ENCODE measurements around the gene GAB1. TPM values are rescaled to one million over a fixed set of nuclear protein-coding genes. Genes with fewer than 3 reads are reported as not detected.

Gene GAB1
- total and polyA plus RNA-seq, 11 donors, result 15.3 to 130 (median 80.4) TPM

- H3K36me3 ChIP-seq, result no peaks in the 10 kb centered on the region
- ATAC-seq (peak in 3 of 4 donors; percentile 27 to 55 (median 45)), DNase-seq (peak in 1 of 5 donors; percentile 30)
- 6 to 9% (median 8%) methylated on average over 6 of the region's 6 CpGs for WGBS, 4 donors
- peak overlapping the region in 11 of 12 donors; percentile 1 to 82 (median 37) for H3K27ac ChIP-seq
- no peaks in the 10 kb centered on the region for H3K9me3 ChIP-seq
- H3K4me3 ChIP-seq, result peak overlapping the region in 2 of 12 donors; percentile 4
- no peaks in the 10 kb centered on the region for H3K27me3 ChIP-seq
- intact Hi-C loops (cut with DNase I), result no loop called here
- TF ChIP-seq POLR2A (IDR thresholded peaks at IDR 0.05), result no peak
- TF ChIP-seq, protein P1, sequence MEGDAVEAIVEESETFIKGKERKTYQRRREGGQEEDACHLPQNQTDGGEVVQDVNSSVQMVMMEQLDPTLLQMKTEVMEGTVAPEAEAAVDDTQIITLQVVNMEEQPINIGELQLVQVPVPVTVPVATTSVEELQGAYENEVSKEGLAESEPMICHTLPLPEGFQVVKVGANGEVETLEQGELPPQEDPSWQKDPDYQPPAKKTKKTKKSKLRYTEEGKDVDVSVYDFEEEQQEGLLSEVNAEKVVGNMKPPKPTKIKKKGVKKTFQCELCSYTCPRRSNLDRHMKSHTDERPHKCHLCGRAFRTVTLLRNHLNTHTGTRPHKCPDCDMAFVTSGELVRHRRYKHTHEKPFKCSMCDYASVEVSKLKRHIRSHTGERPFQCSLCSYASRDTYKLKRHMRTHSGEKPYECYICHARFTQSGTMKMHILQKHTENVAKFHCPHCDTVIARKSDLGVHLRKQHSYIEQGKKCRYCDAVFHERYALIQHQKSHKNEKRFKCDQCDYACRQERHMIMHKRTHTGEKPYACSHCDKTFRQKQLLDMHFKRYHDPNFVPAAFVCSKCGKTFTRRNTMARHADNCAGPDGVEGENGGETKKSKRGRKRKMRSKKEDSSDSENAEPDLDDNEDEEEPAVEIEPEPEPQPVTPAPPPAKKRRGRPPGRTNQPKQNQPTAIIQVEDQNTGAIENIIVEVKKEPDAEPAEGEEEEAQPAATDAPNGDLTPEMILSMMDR (IDR thresholded peaks at IDR 0.05), result no peak
- peaks cover 6 to 99% (median 84%) of the 10 kb centered on the region in 12 donors for H3K4me1 ChIP-seq
Measured at GRCh38 chr4:143358923-143359643, 22.4 kb downstream of the GAB1 start.

- ATAC-seq, result no peak
- Histone ChIP-seq H3K4me3 (no peak overlapping the region), H3K4me1 (peaks cover 6 to 98% (median 80%) of the 10 kb centered on the region in 12 donors), H3K36me3 (no peaks in the 10 kb centered on the region), H3K9me3 (no peaks in the 10 kb centered on the region), H3K27me3 (no peaks in the 10 kb centered on the region), H3K27ac (peak overlapping the region in 9 of 12 donors; percentile 1 to 82 (median 39))
- 73 to 85% (median 82%) methylated on average over 1 of the region's 1 CpG for WGBS, 4 donors
- intact Hi-C loops (cut with DNase I), result no loop called here
- no peak for TF ChIP-seq POLR2A (IDR thresholded peaks at IDR 0.05)
- TF ChIP-seq, protein P1 (IDR thresholded peaks at IDR 0.05), result no peak
- DNase-seq, result no peak
Measured at GRCh38 chr4:143359644-143360193, 23.0 kb downstream of the GAB1 start.

- peak overlapping the region in 6 of 12 donors; percentile 1 to 82 (median 42) for H3K27ac ChIP-seq
- H3K9me3 ChIP-seq, result no peaks in the 10 kb centered on the region
- H3K4me3 ChIP-seq, result peak overlapping the region in 1 of 12 donors; percentile 7
- no peaks in the 10 kb centered on the region for H3K27me3 ChIP-seq
- intact Hi-C loops (cut with DNase I), result no loop called here
- WGBS, 4 donors, result 54 to 62% (median 58%) methylated on average over 1 of the region's 1 CpG
- TF ChIP-seq, protein P1 (IDR thresholded peaks at IDR 0.05), result no peak
- no peak for TF ChIP-seq POLR2A (IDR thresholded peaks at IDR 0.05)
- H3K4me1 ChIP-seq, result peaks cover 6 to 85% (median 67%) of the 10 kb centered on the region in 12 donors
- no peaks in the 10 kb centered on the region for H3K36me3 ChIP-seq
- no peak for ATAC-seq
- DNase-seq, result no peak
Measured at GRCh38 chr4:143360838-143361625, 24.4 kb downstream of the GAB1 start.

All from heart left ventricle (tissue), 16 donors.